Stimulated activated CD4-positive, alpha-beta T cell treated with anti-CD3 and anti-CD28 coated beads, TNF-alpha, amount 100 ng/mL, for 4 hours (primary cell): ENCODE results near the gene SLC25A39.
"Not testable (repeated sequence)": the region's sequence is repeated elsewhere in the genome, so short reads cannot be mapped to it uniquely, and the experiment has no call there.

Experiments used
- DNase-seq, 3 experiments: peaks; one replicate each; pipeline ENCODE4 v3.0.0-alpha.2; 2020; ENCODE audit warnings: low read depth in 3 of 3

The SLC25A39 gene

GRCh38 chr17:44335564-44335963 is 10.9 kb upstream of the SLC25A39 start:
- no peak for DNase-seq

GRCh38 chr17:44334727-44335126 is 10.1 kb upstream of the SLC25A39 start:
- DNase-seq = no peak

GRCh38 chr17:44334315-44334714 is 9.7 kb upstream of the SLC25A39 start:
- no peak for DNase-seq

GRCh38 chr17:44333371-44333770 is 8.7 kb upstream of the SLC25A39 start:
- DNase-seq = no peak

GRCh38 chr17:44331249-44331760 is 6.7 kb upstream of the SLC25A39 start:
- DNase-seq = peak in 2 of 3 experiments; percentile 35 to 62

GRCh38 chr17:44330263-44330662 is 5.6 kb upstream of the SLC25A39 start:
- DNase-seq = not testable (repeated sequence)

GRCh38 chr17:44329516-44329915 is 4.9 kb upstream of the SLC25A39 start:
- DNase-seq = not testable (repeated sequence)

GRCh38 chr17:44327715-44328449 is 3.3 kb upstream of the SLC25A39 start:
- DNase-seq = no peak

- peak; percentile 80 to 91 (median 88) for DNase-seq
These were observed 2.3 kb upstream of the SLC25A39 start for GRCh38 chr17:44326861-44327444.

GRCh38 chr17:44324092-44324570 is 492 bp downstream of the SLC25A39 start:
- no peak for DNase-seq

- no peak for DNase-seq
These were observed 1.1 kb downstream of the SLC25A39 start for GRCh38 chr17:44323359-44324091.

GRCh38 chr17:44322236-44322895 is 2.3 kb downstream of the SLC25A39 start:
- no peak for DNase-seq

- no peak for DNase-seq
These were observed 3.1 kb downstream of the SLC25A39 start for GRCh38 chr17:44321246-44322120.

- DNase-seq = no peak
These were observed 4.6 kb downstream of the SLC25A39 start for GRCh38 chr17:44320066-44320465.

GRCh38 chr17:44318077-44318892 is 6.3 kb downstream of the SLC25A39 start:
- no peak for DNase-seq

GRCh38 chr17:44317545-44317944 is 7.1 kb downstream of the SLC25A39 start:
- no peak for DNase-seq

- no peak for DNase-seq
These were observed 8.6 kb downstream of the SLC25A39 start for GRCh38 chr17:44315760-44316731.

GRCh38 chr17:44314869-44315661 is 9.6 kb downstream of the SLC25A39 start:
- no peak for DNase-seq
